ENCODE results near the gene PRKAB1.
"Not testable (repeated sequence)": the region's sequence is repeated elsewhere in the genome, so short reads cannot be mapped to it uniquely, and the experiment has no call there.

Gene PRKAB1

GRCh38 chr12:119685375-119685774, 17.4 kb downstream of the PRKAB1 start:
- no peak for DNase-seq (ENCODE audit: low spot score)

GRCh38 chr12:119686355-119686754, 18.4 kb downstream of the PRKAB1 start:
- DNase-seq (ENCODE audit: low spot score): no peak

- DNase-seq (ENCODE audit: low spot score): no peak
Observed at GRCh38 chr12:119686776-119687175, 18.8 kb downstream of the PRKAB1 start.

DNA sequence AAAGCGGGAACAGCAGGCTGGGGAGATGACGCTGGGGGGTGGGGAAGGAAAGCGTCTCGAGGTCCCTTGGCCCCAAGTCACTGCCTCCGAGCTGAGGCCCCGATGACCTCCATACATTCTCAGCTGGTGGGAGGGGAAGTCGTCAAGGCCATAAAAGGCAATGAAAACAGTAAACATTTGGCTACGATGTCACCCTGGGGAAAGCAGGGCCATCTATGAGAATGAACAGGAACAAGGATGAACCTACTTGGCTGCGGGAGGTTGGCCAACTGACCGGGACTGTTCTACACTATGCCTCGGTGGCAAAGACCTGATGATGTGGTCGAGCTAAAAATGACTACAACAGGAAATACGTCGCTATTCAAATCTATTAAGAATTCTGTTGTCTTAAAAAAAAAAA, 19.5 kb downstream of the PRKAB1 start:
- no peak for DNase-seq (ENCODE audit: low spot score)

- DNase-seq (ENCODE audit: low spot score): no peak
Observed at GRCh38 chr12:119687879-119688278, 19.9 kb downstream of the PRKAB1 start.

- no peak for DNase-seq (ENCODE audit: low spot score)
Observed at GRCh38 chr12:119689935-119690500, 22.1 kb downstream of the PRKAB1 start.

GRCh38 chr12:119691202-119691810, 23.4 kb downstream of the PRKAB1 start:
- DNase-seq (ENCODE audit: low spot score): no peak

DNA sequence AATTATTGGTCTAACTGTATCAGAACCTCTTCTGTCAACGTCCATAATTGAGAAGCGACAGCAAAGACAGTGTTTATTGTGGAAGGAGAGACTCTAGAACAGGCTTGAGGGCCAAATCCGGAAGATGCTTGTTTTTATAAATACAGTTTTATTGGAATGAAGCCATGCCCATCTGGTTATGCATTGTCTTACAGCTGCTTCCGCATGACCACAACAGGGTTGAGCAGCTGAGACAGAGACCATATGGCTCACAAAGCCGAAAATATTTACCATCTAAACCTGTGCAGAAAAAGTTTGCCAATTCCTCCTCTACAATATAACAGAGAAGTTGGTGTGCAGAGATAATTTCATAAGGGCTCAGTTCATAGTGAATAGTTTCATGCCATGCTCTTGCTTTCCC, 24.5 kb downstream of the PRKAB1 start:
- no peak for DNase-seq (ENCODE audit: low spot score)

DNA sequence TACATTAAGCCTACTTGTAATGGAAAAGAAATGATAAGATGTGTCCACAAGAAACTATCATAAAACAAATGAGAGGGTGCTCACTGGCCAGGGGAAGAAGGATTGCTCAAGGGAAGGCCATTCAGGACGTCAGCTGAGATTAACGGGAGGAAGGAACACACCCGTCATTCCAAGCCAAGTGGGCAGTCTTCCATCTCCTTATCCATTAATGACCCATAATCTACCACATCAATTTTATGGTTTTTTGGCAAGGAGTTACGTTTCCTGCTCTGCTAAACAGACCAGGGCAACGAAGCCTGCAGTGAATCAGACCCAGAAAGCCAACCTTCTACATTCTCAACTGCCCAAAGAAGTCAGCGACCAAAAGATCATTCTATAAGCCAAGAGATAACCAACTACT, 25.1 kb downstream of the PRKAB1 start:
- DNase-seq (ENCODE audit: low spot score): no peak

GRCh38 chr12:119693511-119693910, 25.6 kb downstream of the PRKAB1 start:
- no peak for DNase-seq (ENCODE audit: low spot score)

- DNase-seq (ENCODE audit: low spot score): no peak
Observed at GRCh38 chr12:119694111-119694510, 26.2 kb downstream of the PRKAB1 start.

GRCh38 chr12:119695034-119695433, 27.1 kb downstream of the PRKAB1 start:
- DNase-seq (ENCODE audit: low spot score): no peak

- DNase-seq (ENCODE audit: low spot score): no peak
Observed at GRCh38 chr12:119696943-119697342, 29.0 kb downstream of the PRKAB1 start.

DNA sequence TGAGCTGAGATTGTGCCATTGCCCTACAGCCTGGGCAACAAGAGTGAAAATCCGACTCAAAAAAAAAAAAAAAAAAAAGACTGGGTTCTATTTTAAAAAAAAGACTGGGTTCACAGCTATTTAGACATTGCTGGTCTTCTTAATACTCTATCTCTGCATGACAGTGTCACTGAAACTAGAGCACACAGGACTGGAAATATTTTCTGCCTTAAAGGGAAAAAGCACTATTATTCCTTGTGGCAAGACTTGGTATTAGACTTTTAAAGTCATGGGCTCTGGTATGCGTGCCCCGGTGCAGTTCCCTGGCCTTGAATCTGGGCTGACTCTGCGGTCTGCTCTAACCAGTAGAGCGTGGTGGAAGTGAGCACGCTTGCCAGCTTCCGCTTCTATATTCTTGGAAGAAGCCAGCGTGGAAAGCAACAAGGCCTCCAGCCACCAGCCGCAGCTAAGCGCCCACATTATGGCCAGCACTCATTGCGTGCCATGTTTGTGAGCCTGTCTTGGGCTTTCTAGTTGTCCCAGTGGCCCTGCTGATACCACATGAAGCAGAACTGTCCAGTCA, 31.3 kb downstream of the PRKAB1 start:
- DNase-seq (ENCODE audit: low spot score): no peak

DNA sequence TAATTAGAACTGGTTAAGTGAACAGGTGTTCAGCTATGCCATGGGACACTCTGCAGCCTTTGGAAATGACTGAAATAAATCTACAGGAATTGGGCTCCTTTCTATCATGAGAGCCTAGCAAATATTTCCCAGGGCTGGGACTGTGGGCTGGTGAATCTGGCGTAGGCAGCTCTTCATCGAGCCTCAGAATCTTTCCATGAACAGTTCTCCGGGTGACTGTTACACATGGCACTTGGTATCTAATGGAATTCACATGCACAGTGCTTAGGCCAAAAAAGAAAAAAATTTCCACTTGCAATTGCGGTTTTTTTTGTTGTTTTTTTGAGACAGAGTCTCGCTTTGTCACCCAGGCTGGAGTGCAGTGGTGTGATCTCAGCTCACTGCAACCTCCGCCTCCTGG, 32.1 kb downstream of the PRKAB1 start:
- DNase-seq (ENCODE audit: low spot score): peak; percentile 51

DNA sequence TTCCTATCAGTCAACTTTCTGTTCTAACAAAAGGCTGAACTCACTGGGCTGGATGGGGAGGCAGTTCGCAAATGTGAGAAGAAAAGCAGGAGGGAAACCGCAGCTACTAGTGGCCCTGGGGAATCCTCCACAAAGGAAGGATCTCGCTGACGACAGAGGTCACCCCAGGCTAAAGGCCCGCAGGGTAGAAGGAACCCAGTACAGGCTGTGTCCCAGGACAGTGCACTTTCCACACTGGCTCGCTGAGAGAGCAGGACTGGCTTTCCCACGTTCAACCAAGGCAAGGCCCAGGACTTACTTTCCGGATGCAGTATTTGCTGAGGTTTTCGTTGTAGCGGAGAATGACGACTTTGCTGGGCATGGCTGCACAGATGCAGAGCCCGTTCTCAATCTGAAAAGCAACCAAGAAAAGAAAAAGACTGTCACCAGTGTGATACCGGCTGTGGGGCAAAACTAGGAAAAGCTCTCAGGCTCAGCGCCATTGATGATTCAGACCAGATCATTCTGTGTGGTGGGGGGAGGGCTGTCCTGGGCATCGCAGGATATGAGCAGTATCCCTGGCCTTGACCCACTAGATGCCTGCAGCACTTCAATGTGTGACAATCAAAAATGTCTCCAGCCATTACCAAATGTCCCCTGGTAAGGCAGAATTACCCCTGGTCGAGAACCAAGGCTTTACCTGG, 36.3 kb downstream of the PRKAB1 start:
- DNase-seq (ENCODE audit: low spot score): no peak

GRCh38 chr12:119705182-119705581, 37.2 kb downstream of the PRKAB1 start:
- DNase-seq (ENCODE audit: low spot score): no peak

- DNase-seq (ENCODE audit: low spot score): not testable (repeated sequence)
Observed at GRCh38 chr12:119706427-119706826, 38.5 kb downstream of the PRKAB1 start.

- no peak for DNase-seq (ENCODE audit: low spot score)
Observed at GRCh38 chr12:119710374-119710964, 42.5 kb downstream of the PRKAB1 start.

GRCh38 chr12:119710965-119711551, 43.1 kb downstream of the PRKAB1 start:
- no peak for DNase-seq (ENCODE audit: low spot score)

GRCh38 chr12:119711693-119712092, 43.8 kb downstream of the PRKAB1 start:
- no peak for DNase-seq (ENCODE audit: low spot score)

DNA sequence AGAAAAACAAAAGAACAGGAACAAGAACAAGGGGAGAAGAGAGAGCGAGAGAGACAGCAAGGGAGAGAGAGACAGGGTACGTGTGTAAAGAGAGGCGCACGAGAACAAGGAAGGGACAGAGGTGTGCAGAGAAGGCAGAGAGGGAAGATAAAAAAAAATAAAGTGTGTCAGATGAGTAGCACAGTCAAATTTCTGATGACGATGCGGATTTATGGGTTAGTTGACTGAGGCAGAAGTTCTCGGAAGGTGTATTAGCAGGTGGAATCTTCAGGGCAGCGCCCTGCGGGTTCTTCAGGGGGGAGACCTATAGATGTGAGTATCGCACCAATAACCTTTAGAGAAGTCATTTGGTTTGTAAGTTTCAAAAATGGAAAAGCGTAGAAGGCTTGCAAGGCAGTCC, 44.8 kb downstream of the PRKAB1 start:
- DNase-seq (ENCODE audit: low spot score): no peak

All from Ammon's horn (tissue), 1 donor.